ENCODE measurements around the gene KLK1.
"Not testable (repeated sequence)": the region's sequence is repeated elsewhere in the genome, so short reads cannot be mapped to it uniquely, and the experiment has no call there.

Gene KLK1

DNA sequence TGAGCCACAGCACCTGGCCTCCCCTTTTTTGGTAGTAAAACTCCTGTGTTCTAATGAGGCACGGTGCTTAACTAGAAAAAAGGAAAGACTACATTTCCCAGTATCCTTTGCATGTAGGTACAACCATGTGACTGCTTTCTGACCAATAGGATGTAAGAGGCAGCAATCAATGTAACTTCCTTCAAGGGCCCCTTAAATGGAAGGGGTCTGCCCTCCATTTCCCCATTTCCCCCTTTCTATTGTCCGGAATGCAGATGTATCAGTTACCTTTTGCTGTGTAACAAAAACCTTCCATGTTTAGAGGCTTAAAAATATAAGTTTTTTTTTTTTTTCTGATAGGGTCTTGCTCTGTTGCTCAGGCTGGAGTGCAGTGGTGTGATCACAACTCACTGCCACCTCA, 51.1 kb downstream of the KLK1 start:
- DNase-seq (ENCODE audit: low read depth) = peak; percentile 22

DNA sequence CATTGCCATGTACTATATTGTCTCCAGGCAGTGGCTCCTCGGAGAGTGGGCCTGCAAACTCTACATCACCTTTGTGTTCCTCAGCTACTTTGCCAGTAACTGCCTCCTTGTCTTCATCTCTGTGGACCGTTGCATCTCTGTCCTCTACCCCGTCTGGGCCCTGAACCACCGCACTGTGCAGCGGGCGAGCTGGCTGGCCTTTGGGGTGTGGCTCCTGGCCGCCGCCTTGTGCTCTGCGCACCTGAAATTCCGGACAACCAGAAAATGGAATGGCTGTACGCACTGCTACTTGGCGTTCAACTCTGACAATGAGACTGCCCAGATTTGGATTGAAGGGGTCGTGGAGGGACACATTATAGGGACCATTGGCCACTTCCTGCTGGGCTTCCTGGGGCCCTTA, 52.7 kb downstream of the KLK1 start:
- no peak for DNase-seq (ENCODE audit: low read depth)
- no peak overlapping the region for H3K4me3 ChIP-seq (ENCODE audit: low read length)
- TF ChIP-seq, protein P1, sequence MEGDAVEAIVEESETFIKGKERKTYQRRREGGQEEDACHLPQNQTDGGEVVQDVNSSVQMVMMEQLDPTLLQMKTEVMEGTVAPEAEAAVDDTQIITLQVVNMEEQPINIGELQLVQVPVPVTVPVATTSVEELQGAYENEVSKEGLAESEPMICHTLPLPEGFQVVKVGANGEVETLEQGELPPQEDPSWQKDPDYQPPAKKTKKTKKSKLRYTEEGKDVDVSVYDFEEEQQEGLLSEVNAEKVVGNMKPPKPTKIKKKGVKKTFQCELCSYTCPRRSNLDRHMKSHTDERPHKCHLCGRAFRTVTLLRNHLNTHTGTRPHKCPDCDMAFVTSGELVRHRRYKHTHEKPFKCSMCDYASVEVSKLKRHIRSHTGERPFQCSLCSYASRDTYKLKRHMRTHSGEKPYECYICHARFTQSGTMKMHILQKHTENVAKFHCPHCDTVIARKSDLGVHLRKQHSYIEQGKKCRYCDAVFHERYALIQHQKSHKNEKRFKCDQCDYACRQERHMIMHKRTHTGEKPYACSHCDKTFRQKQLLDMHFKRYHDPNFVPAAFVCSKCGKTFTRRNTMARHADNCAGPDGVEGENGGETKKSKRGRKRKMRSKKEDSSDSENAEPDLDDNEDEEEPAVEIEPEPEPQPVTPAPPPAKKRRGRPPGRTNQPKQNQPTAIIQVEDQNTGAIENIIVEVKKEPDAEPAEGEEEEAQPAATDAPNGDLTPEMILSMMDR (conservative IDR thresholded peaks at IDR 0.05; ENCODE audit: low read length) = no peak

More for the DNA sequence above, 51.1 kb downstream of the KLK1 start:
- no peak overlapping the region for H3K4me3 ChIP-seq (ENCODE audit: low read length)
- TF ChIP-seq, protein P1 (conservative IDR thresholded peaks at IDR 0.05; ENCODE audit: low read length) = no peak

DNA sequence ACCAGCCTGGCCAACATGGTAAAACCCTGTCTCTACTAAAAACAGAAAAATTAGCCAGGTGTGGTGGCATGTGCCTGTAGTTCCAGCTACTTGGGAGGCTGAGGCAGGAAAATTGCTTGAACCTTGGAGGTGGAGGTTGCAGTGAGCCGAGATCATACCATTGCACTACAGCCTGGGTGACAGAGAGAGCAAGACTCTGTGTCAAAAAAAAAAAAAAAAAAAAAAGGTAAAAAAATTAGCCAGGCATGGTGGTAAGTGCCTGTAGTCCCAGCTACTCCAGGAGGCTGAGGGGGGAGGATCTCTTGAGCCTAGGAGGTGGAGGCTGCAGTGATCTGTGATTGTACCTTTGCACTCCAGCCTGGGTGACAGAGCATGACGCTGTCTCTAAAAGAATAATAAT, 53.4 kb downstream of the KLK1 start, which contains the start of gene GPR32:
Gene GPR32, plus strand, starts transcription at position 301 of the 400 bp plus-strand sequence. CDS start 137 bp downstream, outside the sequence.
- not testable (repeated sequence) for H3K4me3 ChIP-seq (ENCODE audit: low read length); DNase-seq (ENCODE audit: low read depth)

Measured in AG10803 (cell line).